ENCODE data around the gene UPK3B. TPM values are rescaled to one million over a fixed set of nuclear protein-coding genes. Genes with fewer than 3 reads are reported as not detected.
"Not testable (repeated sequence)": the region's sequence is repeated elsewhere in the genome, so short reads cannot be mapped to it uniquely, and the experiment has no call there.

UPK3B gene
- total RNA-seq, 1 experiment from 2014 or later = 0.07 TPM

DNA sequence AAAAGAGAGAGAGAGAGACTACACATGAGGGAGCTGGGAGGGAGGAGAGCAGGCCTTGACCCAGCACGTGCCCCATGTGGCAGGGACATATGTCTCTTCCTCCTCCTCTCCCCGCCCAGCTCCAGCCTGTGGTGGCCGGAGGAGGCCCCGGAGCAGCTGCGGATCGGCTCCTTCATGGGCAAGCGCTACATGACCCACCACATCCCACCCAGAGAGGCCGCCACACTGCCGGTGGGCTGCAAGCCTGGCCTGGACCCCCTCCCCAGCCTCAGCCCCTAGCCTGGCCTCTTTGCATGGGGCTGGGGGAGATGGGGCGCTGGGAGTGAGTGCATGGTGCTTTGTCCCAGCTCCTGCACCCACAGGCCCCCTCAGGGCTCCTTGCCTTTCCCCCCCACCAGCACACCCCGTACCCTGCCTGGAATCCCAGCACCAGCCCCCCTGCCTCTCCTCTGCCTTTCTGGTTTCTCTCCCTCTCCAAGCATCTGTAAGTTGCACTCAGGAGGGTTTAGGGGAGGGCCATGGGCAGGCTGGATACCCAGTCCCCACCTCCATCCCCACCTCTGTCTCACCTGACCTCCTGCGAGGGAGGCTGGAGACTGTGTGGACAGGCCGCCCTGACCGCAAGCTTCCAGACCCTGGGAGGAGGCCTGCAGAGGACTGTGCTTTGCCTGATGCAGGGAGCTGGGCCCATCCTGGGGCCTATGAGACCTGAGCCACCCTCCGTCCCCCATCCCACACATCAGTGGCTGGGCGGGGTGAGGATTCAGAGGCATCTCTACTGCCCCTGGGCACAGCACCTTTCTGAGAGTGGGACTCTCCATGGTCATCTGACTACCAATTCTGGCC lies 4.8 kb downstream of the UPK3B start:
- no peak overlapping the region for H3K4me3 ChIP-seq (ENCODE audit: insufficient read depth, low read depth, low read length)
- no peaks in the 10 kb centered on the region for H3K36me3 ChIP-seq (replicated peaks; ENCODE audit: control insufficient read depth, insufficient read depth, low read length)
- peak; percentile 48 for DNase-seq
- H3K27me3 ChIP-seq (ENCODE audit: control insufficient read depth, insufficient read depth, low read length) = no peaks in the 10 kb centered on the region

DNA sequence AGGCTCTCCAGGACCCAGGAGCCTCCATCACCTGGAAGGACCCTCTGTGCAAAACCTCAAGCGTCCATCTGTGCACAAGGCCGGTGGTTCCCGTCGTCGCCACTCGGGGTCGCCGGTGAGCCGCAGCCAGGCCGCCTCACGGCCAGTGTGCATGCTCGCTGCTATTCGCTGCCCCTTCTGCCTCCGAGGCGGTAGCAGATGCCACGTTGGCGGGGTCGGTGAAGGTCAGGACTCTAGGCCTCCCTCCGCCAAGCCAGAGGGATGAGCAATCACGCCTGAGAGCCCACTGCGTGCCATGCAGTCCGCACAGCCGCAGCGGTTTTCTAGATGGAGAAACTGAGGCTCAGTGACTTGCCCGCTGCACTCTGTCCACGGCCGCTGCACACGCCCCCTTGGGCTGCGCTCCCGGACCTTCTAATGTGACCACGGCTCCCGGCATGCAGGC lies 5.7 kb downstream of the UPK3B start:
- Histone ChIP-seq H3K4me3 (ENCODE audit: insufficient read depth, low read depth, low read length) (no peak overlapping the region), H3K27me3 (ENCODE audit: control insufficient read depth, insufficient read depth, low read length) (no peaks in the 10 kb centered on the region), H3K36me3 (replicated peaks; ENCODE audit: control insufficient read depth, insufficient read depth, low read length) (no peaks in the 10 kb centered on the region)
- peak; percentile 89 for DNase-seq

DNA sequence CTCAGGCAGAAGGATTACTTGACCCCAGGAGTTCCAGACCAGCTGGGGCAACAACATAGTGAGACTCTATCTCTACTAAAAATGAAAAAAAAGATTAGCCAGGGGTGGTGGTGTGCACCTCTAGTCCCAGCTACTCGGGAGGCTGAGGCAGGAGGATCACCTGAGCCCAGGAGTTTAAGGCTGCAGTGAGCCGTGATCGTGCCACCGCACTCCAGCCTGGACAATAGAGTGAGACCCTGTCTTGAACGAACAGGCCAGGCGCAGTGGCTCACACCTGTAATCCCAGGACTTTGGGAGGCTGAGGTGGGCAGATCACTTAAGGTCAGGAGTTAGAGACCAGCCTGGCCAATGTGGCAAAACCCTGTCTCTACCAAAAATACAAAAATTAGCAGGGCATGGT lies 6.6 kb downstream of the UPK3B start:
- H3K27me3 ChIP-seq (ENCODE audit: control insufficient read depth, insufficient read depth, low read length); H3K4me3 ChIP-seq (ENCODE audit: insufficient read depth, low read depth, low read length); DNase-seq; H3K36me3 ChIP-seq (replicated peaks; ENCODE audit: control insufficient read depth, insufficient read depth, low read length): not testable (repeated sequence)

DNA sequence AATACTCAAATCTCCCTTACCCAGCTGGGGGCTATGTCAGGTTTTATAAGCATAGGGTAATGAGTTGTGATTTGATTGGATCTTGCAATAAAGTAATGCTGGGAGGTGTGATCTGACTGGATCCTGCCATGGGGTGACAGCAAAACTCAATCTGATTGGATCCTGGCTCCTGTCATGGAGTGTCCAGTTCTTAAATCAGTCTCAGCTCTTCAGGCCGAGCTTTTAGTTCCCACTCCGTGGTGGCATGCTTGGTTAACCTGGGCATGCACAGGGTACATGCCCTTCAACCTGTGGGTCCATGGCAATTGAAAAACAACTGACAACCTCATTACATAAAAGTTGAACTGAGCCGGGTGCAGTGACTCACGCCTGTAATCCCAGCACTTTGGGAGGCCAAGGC lies 15.8 kb downstream of the UPK3B start:
- not testable (repeated sequence) for H3K4me3 ChIP-seq (ENCODE audit: insufficient read depth, low read depth, low read length); H3K36me3 ChIP-seq (replicated peaks; ENCODE audit: control insufficient read depth, insufficient read depth, low read length); H3K27me3 ChIP-seq (ENCODE audit: control insufficient read depth, insufficient read depth, low read length); DNase-seq

DNA sequence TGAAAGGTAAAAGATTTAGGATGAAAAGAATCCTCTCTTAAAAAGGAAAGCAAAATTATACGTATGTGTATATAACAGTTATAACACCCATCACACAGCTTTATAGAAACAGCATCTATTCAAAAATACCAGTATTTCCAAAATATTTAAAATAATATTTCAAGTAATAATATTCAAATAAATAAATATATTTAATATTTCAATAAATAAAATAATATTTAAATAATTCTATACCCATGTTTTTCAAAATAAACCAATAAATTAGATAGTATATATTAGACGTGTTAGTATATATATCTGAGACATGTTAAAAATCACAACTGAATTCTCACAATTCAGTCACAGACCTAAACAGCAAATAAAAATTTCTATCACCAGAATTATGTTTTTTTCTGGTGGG lies 21.3 kb downstream of the UPK3B start:
- not testable (repeated sequence) for H3K27me3 ChIP-seq (ENCODE audit: control insufficient read depth, insufficient read depth, low read length); H3K4me3 ChIP-seq (ENCODE audit: insufficient read depth, low read depth, low read length)

DNA sequence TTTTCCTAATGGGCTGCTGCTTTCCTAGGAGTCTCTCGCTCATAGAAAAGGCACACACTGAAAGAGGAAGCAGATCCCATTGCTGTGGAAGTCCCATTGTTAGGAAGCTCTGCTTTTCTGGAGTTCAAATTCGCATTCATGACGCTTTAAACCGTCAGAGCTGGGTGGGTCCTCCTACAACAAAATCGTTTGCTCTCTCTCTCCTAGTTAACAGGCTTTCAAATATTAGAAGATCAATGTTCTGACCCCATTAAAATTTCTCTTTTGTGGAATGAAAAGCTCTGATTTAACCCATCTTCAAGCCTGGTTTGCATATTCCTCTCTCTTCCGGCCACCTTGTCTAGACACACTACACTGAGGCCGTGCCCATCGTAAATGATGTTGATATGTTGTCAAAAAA lies 32.8 kb downstream of the UPK3B start, which contains the start of gene SPDYE16:
Gene SPDYE16 (minus strand): TSS at position 101 of the 400 bp plus-strand sequence. CDS start 1,838 bp downstream, outside the sequence.
- not testable (repeated sequence) for DNase-seq; H3K27me3 ChIP-seq (ENCODE audit: control insufficient read depth, insufficient read depth, low read length); H3K36me3 ChIP-seq (replicated peaks; ENCODE audit: control insufficient read depth, insufficient read depth, low read length); H3K4me3 ChIP-seq (ENCODE audit: insufficient read depth, low read depth, low read length)

More for the DNA sequence above, 21.3 kb downstream of the UPK3B start:
- not testable (repeated sequence) for DNase-seq; H3K36me3 ChIP-seq (replicated peaks; ENCODE audit: control insufficient read depth, insufficient read depth, low read length)

DNA sequence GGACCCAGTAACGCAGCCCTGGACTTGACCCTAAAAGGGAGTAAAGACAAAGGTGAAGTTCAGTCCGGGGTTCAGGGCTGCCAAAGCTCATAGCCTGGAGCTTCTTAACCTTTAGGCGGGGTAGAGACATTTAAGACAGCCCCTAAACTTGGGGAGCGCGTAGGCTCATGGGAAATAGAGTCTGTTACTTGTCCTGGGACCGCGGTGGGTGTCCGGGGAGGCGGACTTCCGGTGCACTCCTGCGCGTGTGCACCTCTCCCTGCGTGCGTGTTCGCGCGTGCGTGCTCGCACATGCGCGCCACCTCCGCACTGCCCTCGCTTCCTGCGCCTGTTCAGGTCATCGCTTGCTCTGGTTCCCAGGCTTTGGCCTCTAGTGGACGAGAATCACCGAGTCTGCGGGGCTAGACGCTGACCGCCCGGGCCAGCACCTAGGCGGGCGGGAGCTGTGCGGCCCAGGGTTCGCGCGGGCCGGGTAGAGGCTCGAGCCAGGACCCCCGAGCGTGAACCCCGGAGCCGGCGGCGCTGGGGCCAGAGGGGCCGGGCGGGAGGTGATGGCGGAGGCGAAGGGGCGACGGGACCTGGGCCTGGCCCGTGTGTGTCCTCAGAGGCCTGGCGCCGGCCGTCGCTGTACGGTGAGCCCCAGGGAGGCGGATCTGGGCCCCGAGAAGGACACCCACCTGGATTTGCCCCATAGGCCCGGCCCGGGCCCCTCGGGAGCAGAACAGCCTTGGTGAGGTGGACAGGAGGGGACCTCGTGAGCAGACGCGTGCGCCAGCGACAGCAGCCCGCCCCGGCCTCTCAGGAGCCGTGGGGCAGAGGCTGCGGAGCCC lies 38.9 kb downstream of the UPK3B start:
- DNase-seq = peak; percentile 76
- peak overlapping the region; percentile 76 for H3K4me3 ChIP-seq (ENCODE audit: insufficient read depth, low read depth, low read length)
- not testable (repeated sequence) for H3K27me3 ChIP-seq (ENCODE audit: control insufficient read depth, insufficient read depth, low read length); H3K36me3 ChIP-seq (replicated peaks; ENCODE audit: control insufficient read depth, insufficient read depth, low read length)

DNA sequence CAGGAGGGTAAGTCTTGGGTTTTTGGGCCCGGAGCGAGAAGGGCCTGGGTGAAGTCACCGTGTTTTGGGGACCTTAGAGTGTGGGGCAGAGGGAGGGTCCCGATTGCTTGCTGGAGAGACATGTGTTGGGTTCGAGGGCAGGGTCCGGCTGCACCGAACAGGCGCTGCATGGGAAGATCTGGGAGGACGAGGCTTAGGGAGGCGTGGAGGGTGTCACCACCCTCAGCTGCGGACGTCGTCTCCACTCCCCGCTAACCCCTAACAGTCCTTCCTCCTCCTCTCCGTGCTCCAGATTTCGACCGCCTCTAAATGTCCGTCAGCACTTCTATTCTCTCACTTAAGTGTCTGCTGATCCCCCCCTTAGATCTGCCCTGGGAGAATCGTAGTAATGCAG lies 39.5 kb downstream of the UPK3B start:
- peak overlapping the region; percentile 76 for H3K4me3 ChIP-seq (ENCODE audit: insufficient read depth, low read depth, low read length)
- DNase-seq; H3K36me3 ChIP-seq (replicated peaks; ENCODE audit: control insufficient read depth, insufficient read depth, low read length); H3K27me3 ChIP-seq (ENCODE audit: control insufficient read depth, insufficient read depth, low read length): not testable (repeated sequence)

DNA sequence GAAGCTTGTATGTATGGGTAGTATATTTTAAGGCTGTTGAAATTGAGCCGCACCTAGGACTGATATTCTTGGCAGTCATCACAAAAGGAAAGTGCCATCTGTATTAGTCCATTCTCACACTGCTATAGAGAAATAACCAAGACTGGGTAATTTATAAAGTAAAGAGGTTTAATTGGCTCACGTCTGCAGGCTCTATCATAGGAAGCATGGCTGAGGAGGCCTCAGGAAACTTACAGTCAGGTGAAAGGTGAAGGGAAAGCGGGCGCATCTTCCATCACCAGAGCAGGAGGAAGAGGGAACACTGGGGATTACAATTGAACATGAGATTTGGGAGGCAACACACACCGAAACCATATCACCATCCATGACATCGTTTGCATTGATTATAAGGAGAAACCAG lies 41.6 kb downstream of the UPK3B start:
- not testable (repeated sequence) for H3K27me3 ChIP-seq (ENCODE audit: control insufficient read depth, insufficient read depth, low read length); H3K36me3 ChIP-seq (replicated peaks; ENCODE audit: control insufficient read depth, insufficient read depth, low read length); H3K4me3 ChIP-seq (ENCODE audit: insufficient read depth, low read depth, low read length); DNase-seq

DNA sequence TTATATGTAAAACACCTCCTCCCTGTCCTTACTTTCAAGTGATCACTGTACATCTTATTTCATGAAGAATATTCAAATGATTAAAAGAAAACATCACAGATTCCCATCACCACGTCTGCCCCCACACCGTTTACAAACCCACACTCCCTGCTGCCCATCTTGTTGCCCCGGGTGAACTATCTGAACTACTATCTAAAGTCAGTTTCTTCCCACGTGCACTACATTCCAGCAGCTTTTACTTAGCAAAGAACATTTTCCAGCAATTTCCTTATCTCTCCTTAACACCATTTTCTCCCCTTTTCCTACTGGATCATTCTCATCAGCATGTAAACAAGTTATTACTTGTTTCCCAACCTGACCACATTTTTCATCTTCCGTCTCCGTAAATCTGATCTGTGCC lies 49.3 kb downstream of the UPK3B start:
- H3K36me3 ChIP-seq (replicated peaks; ENCODE audit: control insufficient read depth, insufficient read depth, low read length); H3K27me3 ChIP-seq (ENCODE audit: control insufficient read depth, insufficient read depth, low read length); DNase-seq; H3K4me3 ChIP-seq (ENCODE audit: insufficient read depth, low read depth, low read length): not testable (repeated sequence)

DNA sequence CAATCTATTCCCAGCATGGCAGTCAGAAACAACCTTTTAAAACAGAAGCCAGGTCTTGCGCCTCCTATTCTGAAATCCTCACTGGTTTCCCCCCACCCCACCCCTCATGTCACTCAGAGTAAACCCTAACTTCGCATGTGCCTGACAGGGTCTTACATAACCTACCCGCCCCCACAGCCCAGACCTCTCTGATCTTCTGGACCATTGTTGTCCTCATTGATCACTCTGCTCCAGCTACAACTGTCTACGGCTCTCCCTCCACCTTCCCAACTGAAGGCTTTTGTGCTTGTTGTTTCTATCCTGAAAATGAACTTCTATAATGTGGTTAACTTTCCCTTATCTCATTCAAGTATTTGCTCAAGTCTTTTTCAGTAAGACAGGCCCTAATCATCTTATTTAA lies 49.8 kb downstream of the UPK3B start:
- not testable (repeated sequence) for H3K27me3 ChIP-seq (ENCODE audit: control insufficient read depth, insufficient read depth, low read length); H3K4me3 ChIP-seq (ENCODE audit: insufficient read depth, low read depth, low read length); H3K36me3 ChIP-seq (replicated peaks; ENCODE audit: control insufficient read depth, insufficient read depth, low read length); DNase-seq

DNA sequence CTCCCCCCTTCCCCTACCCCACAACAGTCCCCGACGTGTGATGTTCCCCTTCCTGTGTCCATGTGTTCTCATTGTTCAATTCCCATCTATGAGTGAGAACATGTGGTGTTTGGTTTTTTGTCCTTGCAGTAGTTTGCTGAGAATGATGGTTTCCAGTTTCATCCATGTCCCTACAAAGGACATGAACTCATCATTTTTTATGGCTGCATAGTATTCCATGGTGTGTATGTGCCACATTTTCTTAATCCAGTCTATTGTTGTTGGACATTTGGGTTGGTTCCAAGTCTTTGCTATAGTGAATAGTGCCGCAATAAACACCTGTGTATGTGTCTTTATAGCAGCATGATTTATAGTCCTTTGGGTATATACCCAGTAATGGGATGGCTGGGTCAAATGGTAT lies 51.0 kb downstream of the UPK3B start:
- H3K27me3 ChIP-seq (ENCODE audit: control insufficient read depth, insufficient read depth, low read length); H3K36me3 ChIP-seq (replicated peaks; ENCODE audit: control insufficient read depth, insufficient read depth, low read length); H3K4me3 ChIP-seq (ENCODE audit: insufficient read depth, low read depth, low read length); DNase-seq: not testable (repeated sequence)

DNA sequence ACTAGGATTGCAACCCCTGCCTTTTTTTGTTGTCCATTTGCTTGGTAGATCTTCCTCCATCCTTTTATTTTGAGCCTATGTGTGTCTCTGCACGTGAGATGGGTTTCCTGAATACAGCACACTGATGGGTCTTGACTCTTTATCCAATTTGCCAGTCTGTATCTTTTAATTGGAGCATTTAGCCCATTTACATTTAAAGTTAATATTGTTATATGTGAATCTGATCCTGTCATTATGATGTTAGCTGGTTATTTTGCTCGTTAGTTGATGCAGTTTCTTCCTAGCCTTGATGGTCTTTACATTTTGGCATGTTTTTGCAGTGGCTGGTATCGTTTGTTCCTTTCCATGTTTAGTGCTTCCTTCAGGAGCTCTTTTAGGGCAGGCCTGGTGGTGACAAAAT lies 54.6 kb downstream of the UPK3B start:
- not testable (repeated sequence) for H3K27me3 ChIP-seq (ENCODE audit: control insufficient read depth, insufficient read depth, low read length); DNase-seq; H3K4me3 ChIP-seq (ENCODE audit: insufficient read depth, low read depth, low read length); H3K36me3 ChIP-seq (replicated peaks; ENCODE audit: control insufficient read depth, insufficient read depth, low read length)

Measured in H7 (cell line).